ENCODE data around the gene SNAP23. TPM values are rescaled to one million over a fixed set of nuclear protein-coding genes. Genes with fewer than 3 reads are reported as not detected.

Gene SNAP23
- total and polyA plus RNA-seq, 2 experiments from 2014 or later: 13.3 to 31.2 TPM

DNA sequence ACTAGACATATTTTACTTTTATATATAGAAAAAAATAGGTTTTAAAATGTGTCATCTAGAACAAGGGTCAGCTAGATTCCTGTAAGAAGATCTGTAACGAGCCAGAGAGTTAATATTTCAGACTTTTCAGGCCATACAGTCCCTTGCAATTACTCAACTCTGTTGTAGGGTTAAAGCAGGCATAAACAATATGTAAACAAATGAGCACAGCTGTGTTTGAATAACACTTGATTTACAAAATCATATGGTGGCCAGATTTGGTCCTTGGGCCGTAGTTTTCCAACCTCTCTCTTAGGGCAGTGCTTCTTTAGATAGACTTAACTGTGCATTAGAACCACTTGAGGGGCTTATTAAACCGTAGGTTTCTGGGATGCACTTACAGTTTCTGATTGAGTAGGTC, 33.5 kb downstream of the SNAP23 start:
- DNase-seq (ENCODE audit: low read depth in 1 of 2, low spot score in 1 of 2): no peak
- peaks cover 28% of the 10 kb centered on the region for H3K36me3 ChIP-seq
- no peak overlapping the region for H3K4me3 ChIP-seq
- no peaks in the 10 kb centered on the region for H3K9me3 ChIP-seq (ENCODE audit: low read depth)
- H3K27ac ChIP-seq: no peak overlapping the region
- H3K27me3 ChIP-seq: no peaks in the 10 kb centered on the region
- no peaks in the 10 kb centered on the region for H3K4me1 ChIP-seq (ENCODE audit: low read depth)
- TF ChIP-seq, protein P1, sequence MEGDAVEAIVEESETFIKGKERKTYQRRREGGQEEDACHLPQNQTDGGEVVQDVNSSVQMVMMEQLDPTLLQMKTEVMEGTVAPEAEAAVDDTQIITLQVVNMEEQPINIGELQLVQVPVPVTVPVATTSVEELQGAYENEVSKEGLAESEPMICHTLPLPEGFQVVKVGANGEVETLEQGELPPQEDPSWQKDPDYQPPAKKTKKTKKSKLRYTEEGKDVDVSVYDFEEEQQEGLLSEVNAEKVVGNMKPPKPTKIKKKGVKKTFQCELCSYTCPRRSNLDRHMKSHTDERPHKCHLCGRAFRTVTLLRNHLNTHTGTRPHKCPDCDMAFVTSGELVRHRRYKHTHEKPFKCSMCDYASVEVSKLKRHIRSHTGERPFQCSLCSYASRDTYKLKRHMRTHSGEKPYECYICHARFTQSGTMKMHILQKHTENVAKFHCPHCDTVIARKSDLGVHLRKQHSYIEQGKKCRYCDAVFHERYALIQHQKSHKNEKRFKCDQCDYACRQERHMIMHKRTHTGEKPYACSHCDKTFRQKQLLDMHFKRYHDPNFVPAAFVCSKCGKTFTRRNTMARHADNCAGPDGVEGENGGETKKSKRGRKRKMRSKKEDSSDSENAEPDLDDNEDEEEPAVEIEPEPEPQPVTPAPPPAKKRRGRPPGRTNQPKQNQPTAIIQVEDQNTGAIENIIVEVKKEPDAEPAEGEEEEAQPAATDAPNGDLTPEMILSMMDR (IDR thresholded peaks at IDR 0.05; ENCODE audit: low read depth, low read length): no peak

DNA sequence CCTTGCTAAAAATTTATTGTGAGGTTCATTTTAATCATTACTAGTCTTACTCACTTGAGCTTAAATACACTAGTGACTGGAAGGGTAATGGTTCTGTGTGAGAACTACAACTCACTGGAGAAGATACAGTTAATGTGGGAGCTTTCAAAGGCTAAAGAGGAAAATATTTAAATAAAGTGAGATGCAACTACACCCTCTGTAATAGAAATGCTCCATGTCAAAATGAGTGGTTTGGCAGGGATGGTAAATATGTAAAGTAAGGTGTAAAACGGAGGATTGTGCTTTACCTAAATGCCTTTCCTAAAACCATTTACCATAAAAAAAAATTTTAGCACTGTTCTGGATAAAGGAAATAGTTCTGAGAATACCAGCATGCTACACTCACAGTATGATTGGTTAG, 37.8 kb downstream of the SNAP23 start:
- H3K36me3 ChIP-seq: peaks cover 28% of the 10 kb centered on the region
- H3K4me3 ChIP-seq: no peak overlapping the region
- no peak overlapping the region for H3K27ac ChIP-seq
- DNase-seq (ENCODE audit: low read depth in 1 of 2, low spot score in 1 of 2): no peak
- no peaks in the 10 kb centered on the region for H3K27me3 ChIP-seq
- no peaks in the 10 kb centered on the region for H3K9me3 ChIP-seq (ENCODE audit: low read depth)
- no peaks in the 10 kb centered on the region for H3K4me1 ChIP-seq (ENCODE audit: low read depth)
- TF ChIP-seq, protein P1 (IDR thresholded peaks at IDR 0.05; ENCODE audit: low read depth, low read length): no peak

- H3K36me3 ChIP-seq: peaks cover 21% of the 10 kb centered on the region
- no peak for DNase-seq (ENCODE audit: low read depth in 1 of 2, low spot score in 1 of 2)
- no peaks in the 10 kb centered on the region for H3K27me3 ChIP-seq
- H3K9me3 ChIP-seq (ENCODE audit: low read depth): no peaks in the 10 kb centered on the region
- TF ChIP-seq, protein P1 (IDR thresholded peaks at IDR 0.05; ENCODE audit: low read depth, low read length): no peak
- peaks cover 3% of the 10 kb centered on the region for H3K4me1 ChIP-seq (ENCODE audit: low read depth)
- no peak overlapping the region for H3K4me3 ChIP-seq
- no peak overlapping the region for H3K27ac ChIP-seq
Observed at GRCh38 chr15:42544853-42545629, 49.6 kb downstream of the SNAP23 start.

DNA sequence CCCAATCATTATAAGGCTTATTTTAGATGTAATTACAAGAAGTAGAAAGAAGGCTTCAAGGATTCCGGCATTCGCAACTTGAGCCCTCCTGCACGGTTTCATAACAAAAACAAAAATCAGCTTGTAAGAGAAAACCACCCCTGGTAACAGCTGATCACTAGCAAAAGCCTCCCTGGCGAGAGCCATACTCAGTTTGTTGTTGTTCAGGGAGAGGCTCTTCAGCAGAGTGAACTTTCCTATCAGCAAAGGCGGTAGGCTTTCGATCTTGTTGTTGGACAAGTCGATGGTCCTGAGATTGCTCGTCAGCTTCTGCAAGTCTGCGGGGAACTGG, 52.4 kb downstream of the SNAP23 start:
- Histone ChIP-seq H3K4me1 (ENCODE audit: low read depth) (peaks cover 3% of the 10 kb centered on the region), H3K4me3 (peak overlapping the region; percentile 89), H3K9me3 (ENCODE audit: low read depth) (no peaks in the 10 kb centered on the region), H3K27me3 (no peaks in the 10 kb centered on the region), H3K36me3 (peaks cover 14% of the 10 kb centered on the region), H3K27ac (peak overlapping the region; percentile 68)
- DNase-seq (ENCODE audit: low read depth in 1 of 2, low spot score in 1 of 2): peak in 1 of 2 donors; percentile 44
- TF ChIP-seq, protein P1 (IDR thresholded peaks at IDR 0.05; ENCODE audit: low read depth, low read length): no peak

DNA sequence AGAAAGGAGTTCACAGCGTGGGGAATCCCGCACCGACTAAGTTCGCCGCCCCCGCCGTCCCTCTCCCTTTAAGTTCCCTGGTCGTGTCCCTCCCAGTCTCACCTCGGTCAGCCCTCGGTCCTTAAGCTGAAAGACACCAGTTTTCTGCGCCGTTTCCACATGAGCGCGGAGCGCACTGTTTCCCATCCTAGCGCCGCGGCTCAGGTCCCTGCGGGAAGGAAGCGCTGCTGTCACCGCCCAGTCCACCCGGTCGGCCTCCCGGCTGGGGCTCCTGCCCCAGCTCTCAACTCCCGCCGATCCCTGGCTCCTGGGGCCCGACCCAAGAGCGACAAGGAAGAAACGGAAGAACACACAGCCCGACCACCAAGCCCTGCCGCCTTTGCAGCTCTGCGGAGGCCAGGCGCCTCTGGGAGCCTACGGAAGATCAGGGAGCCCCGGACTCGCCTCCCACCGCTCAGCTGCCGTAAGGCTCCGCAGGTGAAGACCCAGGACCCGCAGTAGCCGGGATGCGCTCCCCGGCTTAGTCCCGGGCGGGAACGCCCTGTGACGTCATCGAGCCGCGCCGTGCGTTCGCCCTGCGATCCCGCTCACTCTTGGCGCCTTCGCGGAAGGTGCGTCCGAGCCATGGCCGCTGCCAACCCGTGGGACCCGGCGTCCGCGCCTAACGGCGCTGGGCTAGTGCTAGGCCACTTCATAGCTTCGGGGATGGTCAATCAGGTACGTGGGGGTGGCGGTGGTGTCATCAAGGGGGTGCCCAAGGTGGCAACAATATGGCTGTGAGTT, 53.0 kb downstream of the SNAP23 start, which contains the start of the genes HAUS2 and LRRC57:
Gene HAUS2 (plus strand): TSS at position 590 of the 783 bp plus-strand sequence. CDS start 35 bp downstream, at position 625.
Gene LRRC57 (minus strand): TSS at position 545 of the 783 bp plus-strand sequence. CDS start 359 bp downstream, at position 186.
- Histone ChIP-seq H3K4me3 (peak within 1 kb of the TSS; percentile 89), H3K27me3 (no peaks in the 10 kb centered on the region), H3K36me3 (peaks cover 11% of the 10 kb centered on the region), H3K27ac (peak within 1 kb of the TSS; percentile 68), H3K9me3 (ENCODE audit: low read depth) (no peaks in the 10 kb centered on the region), H3K4me1 (ENCODE audit: low read depth) (peaks cover 3% of the 10 kb centered on the region)
- peak; percentile 86 to 93 for DNase-seq (ENCODE audit: low read depth in 1 of 2, low spot score in 1 of 2)
- TF ChIP-seq, protein P1 (IDR thresholded peaks at IDR 0.05; ENCODE audit: low read depth, low read length): no peak
